ENCODE measurements around the gene PRRC1.

- TF ChIP-seq GATA3 (IDR thresholded peaks at IDR 0.05; ENCODE audit: low read depth, low read length) (no peak), GATA2 (IDR thresholded peaks at IDR 0.05; ENCODE audit: low read depth, low read length) (no peak)
Measured at GRCh38 chr5:127525181-127525580, 7.7 kb downstream of the PRRC1 start.

Measured in SH-SY5Y (cell line).